Osteoblast (primary cell): ENCODE measurements around the gene PIMREG. TPM values are rescaled to one million over a fixed set of nuclear protein-coding genes. Genes with fewer than 3 reads are reported as not detected.

Experiments
- DNase-seq: peaks from one replicate; pipeline ENCODE4 v3.0.0; 2011; ENCODE audit warnings: low spot score, mixed read lengths; ENCODE audit not compliant: insufficient read length; ENCODE audit errors: missing footprints
- H2AFZ ChIP-seq: 2 replicates; pipeline ENCODE4 v1.6.0; 2011; ENCODE audit warnings: mild to moderate bottlenecking, low read length
- H3K27ac ChIP-seq: 2 replicates; pipeline ENCODE4 v1.5.1; 2011; ENCODE audit warnings: mild to moderate bottlenecking, low read depth, low read length, moderate library complexity
- H3K27me3 ChIP-seq: 2 replicates; pipeline ENCODE4 v1.6.0; 2012; ENCODE audit warnings: mild to moderate bottlenecking, control low read depth, inconsistent platforms, low read length, moderate library complexity; ENCODE audit not compliant: insufficient read depth
- H3K36me3 ChIP-seq: 2 replicates; pipeline ENCODE4 v1.5.1; 2011; ENCODE audit warnings: mild to moderate bottlenecking, low read length, control low read depth, moderate library complexity; ENCODE audit not compliant: insufficient read depth
- H3K4me1 ChIP-seq: 2 replicates; pipeline ENCODE4 v1.5.1; 2011; ENCODE audit warnings: mild to moderate bottlenecking, low read length, control low read depth, moderate library complexity; ENCODE audit not compliant: insufficient read depth
- H3K4me2 ChIP-seq: 2 replicates; pipeline ENCODE4 v1.6.0; 2011; ENCODE audit warnings: mild to moderate bottlenecking, low read length; ENCODE audit not compliant: insufficient read depth
- H3K4me3 ChIP-seq: fragments of 200-600 bp; sonication (generic); 3 replicates; pipeline ENCODE4 v1.5.1; 2012; ENCODE audit warnings: mild to moderate bottlenecking, low read length, inconsistent platforms; ENCODE audit not compliant: insufficient read depth
- H3K79me2 ChIP-seq: 2 replicates; pipeline ENCODE4 v1.6.0; 2012; ENCODE audit warnings: mild to moderate bottlenecking, low read length, control low read depth, inconsistent platforms; ENCODE audit not compliant: insufficient read depth
- H3K9me3 ChIP-seq: 2 replicates; pipeline ENCODE4 v1.5.1; 2011; ENCODE audit warnings: low read depth, low read length, control low read depth
- H4K20me1 ChIP-seq: 2 replicates; pipeline ENCODE4 v1.6.0; 2012; ENCODE audit warnings: mild to moderate bottlenecking, low read length, control low read depth; ENCODE audit not compliant: insufficient read depth
- total RNA-seq: library from RNA; depleted of rRNA; stranded (reverse); fragments of >200 nt; gene quantifications from 2 replicates; pipeline ENCODE4 v1.2.3, GENCODE V29; 2012
- TF ChIP-seq, protein P1 (sequence below): IDR thresholded peaks from 2 replicates; pipeline ENCODE4 v1.5.1; 2011; ENCODE audit warnings: mild to moderate bottlenecking, low read depth, low read length, moderate library complexity; ENCODE audit errors: extremely low read depth

PIMREG gene
- total RNA-seq, 1 donor = 5.1 TPM

DNA sequence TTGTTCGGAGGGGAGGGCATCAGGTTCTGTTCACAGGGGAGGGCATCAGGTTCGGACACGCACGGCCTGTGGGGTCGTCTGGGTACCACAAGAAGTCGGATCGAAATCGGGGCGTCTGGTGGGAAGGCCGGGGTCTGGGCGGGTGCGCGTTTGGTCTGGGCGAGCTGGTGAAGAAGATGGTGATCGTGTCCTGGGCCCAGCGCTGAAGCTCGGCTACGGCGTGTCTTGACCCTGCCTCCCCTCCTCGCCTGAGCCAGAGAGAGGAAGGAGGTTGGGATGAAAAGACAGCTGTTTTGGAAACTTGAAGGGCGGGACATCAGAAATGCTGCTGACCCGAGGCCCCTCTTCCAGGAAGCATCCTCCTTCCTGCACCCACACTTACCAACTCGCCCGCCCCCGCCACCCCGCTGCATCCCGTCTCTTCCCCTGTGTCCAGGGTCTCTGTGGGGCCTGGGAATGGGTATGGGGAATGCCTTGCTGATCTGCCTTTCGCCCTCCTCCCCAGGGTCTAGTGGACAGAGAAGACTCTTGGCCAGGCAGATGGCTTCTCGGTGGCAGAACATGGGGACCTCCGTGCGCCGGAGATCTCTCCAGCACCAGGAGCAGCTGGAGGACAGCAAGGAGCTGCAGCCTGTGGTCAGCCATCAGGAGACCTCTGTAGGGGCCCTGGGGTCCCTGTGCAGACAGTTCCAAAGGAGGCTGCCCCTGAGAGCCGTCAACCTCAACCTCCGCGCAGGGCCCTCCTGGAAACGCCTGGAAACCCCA is 498 bp downstream of the PIMREG start:
- TF ChIP-seq, protein P1, sequence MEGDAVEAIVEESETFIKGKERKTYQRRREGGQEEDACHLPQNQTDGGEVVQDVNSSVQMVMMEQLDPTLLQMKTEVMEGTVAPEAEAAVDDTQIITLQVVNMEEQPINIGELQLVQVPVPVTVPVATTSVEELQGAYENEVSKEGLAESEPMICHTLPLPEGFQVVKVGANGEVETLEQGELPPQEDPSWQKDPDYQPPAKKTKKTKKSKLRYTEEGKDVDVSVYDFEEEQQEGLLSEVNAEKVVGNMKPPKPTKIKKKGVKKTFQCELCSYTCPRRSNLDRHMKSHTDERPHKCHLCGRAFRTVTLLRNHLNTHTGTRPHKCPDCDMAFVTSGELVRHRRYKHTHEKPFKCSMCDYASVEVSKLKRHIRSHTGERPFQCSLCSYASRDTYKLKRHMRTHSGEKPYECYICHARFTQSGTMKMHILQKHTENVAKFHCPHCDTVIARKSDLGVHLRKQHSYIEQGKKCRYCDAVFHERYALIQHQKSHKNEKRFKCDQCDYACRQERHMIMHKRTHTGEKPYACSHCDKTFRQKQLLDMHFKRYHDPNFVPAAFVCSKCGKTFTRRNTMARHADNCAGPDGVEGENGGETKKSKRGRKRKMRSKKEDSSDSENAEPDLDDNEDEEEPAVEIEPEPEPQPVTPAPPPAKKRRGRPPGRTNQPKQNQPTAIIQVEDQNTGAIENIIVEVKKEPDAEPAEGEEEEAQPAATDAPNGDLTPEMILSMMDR = no peak
- Histone ChIP-seq H4K20me1 (no peaks in the 10 kb centered on the region), H3K4me2 (peak overlapping the region; percentile 99), H3K27me3 (peaks cover 2% of the 10 kb centered on the region), H3K4me1 (peaks cover 16% of the 10 kb centered on the region), H3K36me3 (peaks cover 14% of the 10 kb centered on the region), H3K9me3 (no peaks in the 10 kb centered on the region), H2AFZ (peak overlapping the region; percentile 86), H3K4me3 (peak overlapping the region; percentile 84), H3K79me2 (peaks cover 7% of the 10 kb centered on the region), H3K27ac (peak overlapping the region; percentile 23)
- peak; percentile 75 for DNase-seq

DNA sequence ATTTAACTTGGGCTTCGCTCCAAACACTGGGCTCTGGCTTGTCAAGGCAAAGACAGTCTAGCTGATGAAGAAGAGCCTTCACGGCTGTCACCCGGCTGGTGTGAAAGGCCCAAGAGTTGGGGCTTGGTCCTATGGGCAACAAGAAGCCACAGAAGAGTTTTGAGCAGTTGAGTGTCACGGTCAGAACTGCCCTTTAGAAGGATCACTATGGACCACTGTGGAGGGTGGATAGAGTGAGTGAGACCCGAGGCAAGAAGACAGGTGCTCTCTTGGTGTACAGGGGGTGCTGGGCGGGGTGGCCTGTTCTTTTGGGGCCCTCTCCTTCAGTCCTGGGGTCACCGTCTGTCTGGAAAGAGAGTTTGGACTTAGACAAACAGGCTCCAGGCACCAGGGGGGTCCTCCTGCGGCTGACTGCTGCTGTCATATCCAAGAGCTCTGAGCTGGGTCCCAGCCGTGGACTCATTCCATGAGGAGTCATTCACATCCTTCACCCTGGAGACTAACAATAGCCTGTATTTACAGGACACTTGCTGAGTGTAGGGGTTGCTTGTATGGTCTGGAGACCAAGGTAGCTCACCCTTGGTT is 2.4 kb downstream of the PIMREG start:
- TF ChIP-seq, protein P1 = no peak
- no peaks in the 10 kb centered on the region for H3K27me3 ChIP-seq
- no peak overlapping the region for H3K4me2 ChIP-seq
- H3K79me2 ChIP-seq = peaks cover 7% of the 10 kb centered on the region
- no peaks in the 10 kb centered on the region for H3K9me3 ChIP-seq
- H4K20me1 ChIP-seq = no peaks in the 10 kb centered on the region
- H3K27ac ChIP-seq = no peak overlapping the region
- peaks cover 20% of the 10 kb centered on the region for H3K36me3 ChIP-seq
- H3K4me1 ChIP-seq = peaks cover 11% of the 10 kb centered on the region
- no peak overlapping the region for H3K4me3 ChIP-seq
- peak; percentile 81 for DNase-seq
- H2AFZ ChIP-seq = no peak overlapping the region

DNA sequence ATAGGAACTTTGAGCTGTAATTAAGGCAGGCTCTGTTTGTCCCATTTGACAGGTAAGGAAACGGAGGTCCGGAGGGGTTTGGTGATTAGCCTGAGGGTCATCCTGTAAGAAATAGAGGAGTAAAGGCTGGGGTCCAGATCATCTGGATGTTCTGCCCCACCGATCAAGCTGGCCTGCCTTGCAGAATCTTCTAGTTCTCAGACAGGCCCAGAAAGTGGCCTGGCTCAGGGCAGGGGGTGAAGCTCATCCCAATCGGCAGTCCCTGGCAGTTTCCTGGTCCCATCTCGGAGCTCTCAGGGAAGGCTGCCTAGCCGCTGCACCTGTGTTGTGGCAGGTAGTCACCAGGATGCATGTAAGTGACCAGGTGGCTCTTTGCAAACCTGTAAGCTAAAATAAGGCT is 4.2 kb downstream of the PIMREG start:
- DNase-seq = peak; percentile 49
- Histone ChIP-seq H3K4me2 (no peak overlapping the region), H3K27ac (no peak overlapping the region), H2AFZ (no peak overlapping the region), H3K9me3 (no peaks in the 10 kb centered on the region), H3K27me3 (no peaks in the 10 kb centered on the region), H3K4me3 (no peak overlapping the region), H3K36me3 (peaks cover 20% of the 10 kb centered on the region), H3K79me2 (peaks cover 7% of the 10 kb centered on the region), H4K20me1 (no peaks in the 10 kb centered on the region), H3K4me1 (peaks cover 8% of the 10 kb centered on the region)
- TF ChIP-seq, protein P1 = no peak

DNA sequence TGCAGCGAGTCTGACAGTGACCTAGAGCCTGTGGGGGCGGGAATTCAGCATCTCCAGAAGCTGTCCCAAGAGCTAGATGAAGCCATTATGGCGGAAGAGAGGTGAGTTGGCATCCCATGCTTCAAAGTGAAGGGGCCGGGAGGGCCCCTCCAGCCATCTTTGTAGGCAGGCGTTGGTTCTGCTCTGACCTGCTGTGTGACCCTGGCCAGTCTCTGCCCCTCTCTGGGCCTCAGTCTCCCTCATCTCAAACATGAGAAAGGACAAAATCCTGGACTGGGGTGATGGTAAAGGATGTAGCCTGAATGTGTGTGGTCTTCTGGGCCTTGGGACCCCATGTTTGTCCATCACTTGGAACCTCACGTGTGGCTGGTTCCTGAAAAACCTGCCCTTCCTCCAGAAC is 5.1 kb downstream of the PIMREG start:
- H3K27ac ChIP-seq = no peak overlapping the region
- peak; percentile 48 for DNase-seq
- TF ChIP-seq, protein P1 = no peak
- H3K4me2 ChIP-seq = no peak overlapping the region
- H3K9me3 ChIP-seq = no peaks in the 10 kb centered on the region
- H3K79me2 ChIP-seq = peaks cover 7% of the 10 kb centered on the region
- H3K36me3 ChIP-seq = peaks cover 20% of the 10 kb centered on the region
- H2AFZ ChIP-seq = no peak overlapping the region
- H3K27me3 ChIP-seq = no peaks in the 10 kb centered on the region
- H3K4me3 ChIP-seq = no peak overlapping the region
- peaks cover 3% of the 10 kb centered on the region for H3K4me1 ChIP-seq
- no peaks in the 10 kb centered on the region for H4K20me1 ChIP-seq
